Femur (tissue), 1 donor: ENCODE results near the gene USP43.
A peak's percentile ranks its signal among the peaks of the same experiment; 100 is the strongest.

Experiments used
- DNase-seq: peaks from one replicate; pipeline ENCODE4 v3.0.0-alpha.2; 2017

USP43 gene

DNA sequence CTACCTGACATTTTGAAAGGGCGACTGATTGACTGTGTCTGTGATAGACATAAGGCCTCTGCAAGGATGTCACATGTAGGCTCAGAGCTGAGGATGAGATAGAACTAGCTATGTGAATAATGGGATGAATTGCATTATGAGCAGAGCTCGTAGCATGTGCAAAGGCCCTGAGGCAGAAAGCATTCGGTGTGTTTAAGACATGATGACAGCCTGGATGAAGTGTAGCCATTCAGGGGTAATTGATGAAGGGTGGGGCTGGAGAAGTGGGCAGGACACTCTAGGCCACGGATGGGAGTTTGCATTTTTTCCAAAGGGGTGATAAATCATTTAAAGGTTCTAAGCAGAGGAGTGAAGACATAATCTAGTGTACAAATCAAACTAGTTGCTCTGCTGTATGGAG is 62.6 kb downstream of the USP43 start:
- DNase-seq, result no peak

- DNase-seq, result no peak
These were observed 69.5 kb downstream of the USP43 start for GRCh38 chr17:9714801-9715200.

DNA sequence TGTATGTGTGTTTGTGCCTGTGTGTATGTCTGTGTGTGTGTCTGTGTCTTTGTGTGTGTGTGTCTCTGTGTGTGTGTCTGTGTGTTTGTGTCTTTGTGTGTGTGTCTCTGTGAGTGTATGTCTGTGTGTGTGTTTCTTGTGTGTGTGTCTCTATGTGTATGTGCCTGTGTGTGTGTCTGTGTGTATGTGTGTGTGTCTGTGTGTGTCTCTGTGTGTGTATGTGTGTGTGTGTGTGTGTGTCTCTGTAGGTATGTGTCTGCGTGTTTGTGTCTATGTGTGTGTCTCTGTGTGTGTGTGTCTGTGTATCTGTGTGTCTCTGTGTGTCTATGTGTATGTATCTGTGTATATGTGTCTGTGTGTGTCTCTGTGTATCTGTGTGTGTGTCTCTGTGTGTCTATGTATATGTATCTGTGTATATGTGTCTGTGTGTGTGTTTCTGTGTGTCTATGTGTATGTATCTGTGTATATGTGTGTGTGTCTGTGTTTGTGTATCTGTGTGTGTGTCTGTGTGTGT is 70.2 kb downstream of the USP43 start:
- no peak for DNase-seq

DNA sequence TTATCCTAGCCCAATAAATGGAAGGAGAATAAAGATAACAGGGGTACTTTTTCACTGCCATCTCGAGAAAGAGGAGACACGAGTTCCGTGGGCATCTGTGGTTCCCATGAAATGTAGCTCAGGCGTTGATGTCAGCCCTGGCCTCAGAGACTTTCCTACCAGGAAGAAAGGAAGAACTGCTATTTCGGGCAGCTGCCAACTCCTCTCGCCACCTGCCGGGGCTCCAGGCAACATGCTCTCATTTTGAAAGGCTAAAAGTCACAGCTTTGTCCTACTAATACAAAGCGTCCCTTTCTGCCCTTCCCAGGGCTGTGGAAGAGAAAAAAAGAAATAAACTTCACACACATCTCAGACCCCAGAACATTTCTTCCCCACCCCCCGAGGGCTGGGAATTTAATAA is 80.3 kb downstream of the USP43 start:
- no peak for DNase-seq

GRCh38 chr17:9726291-9726690 is 81.0 kb downstream of the USP43 start:
- no peak for DNase-seq

DNA sequence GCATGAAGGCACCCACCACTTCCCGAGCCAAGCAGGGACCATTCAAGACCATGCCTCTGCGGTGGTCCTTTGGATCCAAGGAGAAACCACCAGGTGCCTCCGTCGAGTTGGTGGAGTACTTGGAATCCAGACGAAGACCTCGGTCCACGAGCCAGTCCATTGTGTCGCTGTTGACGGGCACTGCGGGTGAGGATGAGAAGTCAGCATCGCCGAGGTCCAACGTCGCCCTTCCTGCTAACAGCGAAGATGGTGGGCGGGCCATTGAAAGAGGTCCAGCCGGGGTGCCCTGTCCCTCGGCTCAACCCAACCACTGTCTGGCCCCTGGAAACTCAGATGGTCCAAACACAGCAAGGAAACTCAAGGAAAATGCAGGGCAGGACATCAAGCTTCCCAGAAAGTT is 82.7 kb downstream of the USP43 start:
- DNase-seq, result no peak

DNA sequence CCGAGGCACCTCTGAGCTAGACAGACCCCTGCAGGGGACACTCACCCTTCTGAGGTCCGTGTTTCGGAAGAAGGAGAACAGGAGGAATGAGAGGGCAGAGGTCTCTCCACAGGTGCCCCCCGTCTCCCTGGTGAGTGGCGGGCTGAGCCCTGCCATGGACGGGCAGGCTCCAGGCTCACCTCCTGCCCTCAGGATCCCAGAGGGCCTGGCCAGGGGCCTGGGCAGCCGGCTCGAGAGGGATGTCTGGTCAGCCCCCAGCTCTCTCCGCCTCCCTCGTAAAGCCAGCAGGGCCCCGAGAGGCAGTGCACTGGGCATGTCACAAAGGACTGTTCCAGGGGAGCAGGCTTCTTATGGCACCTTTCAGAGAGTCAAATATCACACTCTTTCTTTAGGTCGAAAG is 83.2 kb downstream of the USP43 start:
- no peak for DNase-seq

DNA sequence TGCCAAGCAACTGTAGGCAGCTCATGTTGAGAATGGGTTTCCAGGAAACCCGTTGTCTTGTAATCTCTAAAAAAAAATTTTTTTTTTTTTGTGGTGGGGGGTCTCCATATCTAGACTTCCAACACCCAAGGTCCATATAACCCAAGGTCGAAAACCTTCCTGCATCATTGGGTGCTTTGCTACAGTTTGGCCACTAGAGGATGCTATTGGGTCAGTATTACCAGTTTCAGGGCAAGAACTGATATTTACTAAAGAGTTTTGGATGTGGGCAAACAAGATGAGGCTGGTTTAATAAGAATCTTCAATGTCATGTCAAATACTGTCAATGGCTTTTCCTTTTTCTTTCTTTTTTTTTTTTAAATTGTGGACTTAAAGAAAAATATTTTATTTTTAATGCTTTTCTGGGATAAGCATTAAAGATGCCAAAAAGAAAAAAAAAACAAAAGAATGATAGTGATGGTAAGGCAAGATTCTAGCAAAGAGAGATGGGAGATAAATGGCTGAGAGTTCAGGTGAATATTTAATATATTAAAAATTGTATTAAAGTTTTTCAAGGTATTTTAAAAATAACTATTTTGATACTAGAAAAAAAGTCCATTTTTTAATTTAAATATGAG is 83.8 kb downstream of the USP43 start:
- DNase-seq, result no peak

DNA sequence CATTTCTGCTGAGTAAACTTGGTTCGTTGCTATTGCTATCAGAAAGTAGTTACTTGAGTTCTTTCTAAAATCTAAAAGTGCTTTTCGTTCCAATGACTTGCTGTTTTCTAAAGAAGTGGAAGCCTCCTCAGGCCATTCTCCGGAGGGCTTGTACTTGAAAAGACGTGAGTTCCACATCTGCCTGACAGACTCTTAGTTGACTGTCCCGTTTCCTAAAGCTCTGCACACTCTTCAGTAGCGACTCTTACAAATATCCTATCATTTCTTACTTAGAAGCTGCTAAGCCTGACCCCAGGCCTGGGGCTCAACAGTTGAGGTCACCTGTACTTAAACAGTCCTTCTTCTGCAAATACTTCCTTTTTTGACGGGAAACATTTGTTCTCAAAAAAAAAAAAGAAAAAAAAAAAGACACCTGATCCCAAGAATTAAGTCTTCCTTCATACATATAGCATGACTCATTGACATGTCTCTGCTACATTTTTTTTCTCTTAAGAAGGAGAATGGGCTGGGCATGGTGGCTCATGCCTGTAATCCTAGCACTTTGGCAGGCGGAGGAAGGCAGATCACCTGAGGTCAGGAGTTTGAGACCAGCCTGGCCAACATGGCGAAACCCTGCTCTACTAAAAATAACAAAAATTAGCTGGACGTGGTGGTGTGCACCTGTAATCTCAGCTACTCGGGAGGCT is 84.6 kb downstream of the USP43 start:
- no peak for DNase-seq

- DNase-seq, result no peak
These were observed 105.2 kb downstream of the USP43 start for GRCh38 chr17:9750524-9750923.

DNA sequence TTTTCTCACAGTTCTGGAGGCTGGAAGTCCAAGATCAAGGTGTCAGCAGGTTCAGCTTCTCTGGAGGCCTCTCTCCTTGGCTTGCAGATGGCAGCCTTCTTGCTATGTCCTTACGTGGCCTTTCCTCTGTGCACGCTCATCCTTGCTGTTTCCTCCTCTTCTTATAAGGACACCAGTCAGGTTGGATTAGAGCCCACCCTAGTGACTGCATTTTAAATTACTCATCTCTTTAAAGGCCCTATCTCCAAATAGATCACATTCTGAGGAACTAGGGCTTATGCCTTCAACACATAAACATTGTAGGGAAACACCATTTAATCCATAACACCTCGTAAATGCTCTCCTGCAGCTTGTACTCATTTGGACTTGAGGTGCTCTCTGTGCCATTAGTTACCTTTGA is 109.8 kb downstream of the USP43 start:
- no peak for DNase-seq

DNA sequence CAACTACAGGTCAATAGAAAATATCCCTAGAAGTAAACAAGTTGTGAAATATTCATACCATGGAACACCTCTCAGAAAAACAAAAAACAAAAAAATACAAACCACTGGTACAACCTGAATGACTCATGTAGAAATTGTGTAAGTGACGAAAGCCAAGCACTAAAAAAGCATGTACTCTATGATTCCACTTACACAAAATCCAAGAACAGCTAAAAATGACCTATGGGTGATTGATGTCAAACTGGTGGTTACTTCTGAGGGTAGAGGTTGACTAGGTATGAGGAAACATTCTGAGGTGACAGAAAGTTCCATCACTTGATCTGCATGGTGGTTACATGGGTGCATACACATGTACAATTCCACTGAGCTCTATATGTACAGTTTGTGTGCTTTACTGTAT is 114.9 kb downstream of the USP43 start:
- DNase-seq, result no peak

DNA sequence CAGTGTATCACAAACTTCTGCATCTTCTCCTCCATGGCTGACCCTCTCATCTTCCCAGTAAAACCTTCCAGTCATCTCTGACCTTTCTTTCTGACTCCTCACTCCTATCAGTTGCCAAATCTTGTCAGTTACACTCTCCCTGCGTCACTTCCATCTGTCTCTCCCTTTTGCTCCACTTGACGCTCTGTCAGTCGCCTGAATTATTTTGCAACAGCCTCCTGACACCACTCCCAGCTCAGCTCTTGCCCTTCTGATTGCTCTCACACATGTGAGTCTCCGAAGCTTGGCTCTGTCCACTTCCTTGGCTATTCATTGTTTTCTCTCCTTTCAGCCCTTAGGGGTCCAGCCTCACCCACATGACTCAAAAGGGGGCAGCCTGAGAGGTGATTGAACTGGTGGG is 118.3 kb downstream of the USP43 start:
- DNase-seq, result no peak

DNA sequence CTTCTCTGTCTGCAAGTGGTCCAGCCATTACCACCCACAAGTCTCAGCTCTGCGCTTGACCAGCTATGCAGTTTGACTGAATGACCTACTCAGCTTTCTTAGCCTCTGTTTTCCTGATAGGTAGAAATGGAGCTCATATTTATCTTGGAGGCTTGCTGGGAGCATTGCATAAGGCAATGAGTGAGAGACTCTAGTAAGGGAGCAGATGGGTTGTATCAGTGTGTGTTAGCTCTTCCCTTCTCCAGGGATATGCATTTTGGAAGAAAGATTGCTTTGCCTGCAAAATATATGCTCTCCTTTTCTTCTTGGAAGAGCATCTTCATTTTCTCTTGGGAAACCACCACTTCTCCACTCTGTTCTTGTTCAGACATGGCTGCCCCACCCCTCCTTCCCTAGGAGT is 120.0 kb downstream of the USP43 start:
- DNase-seq, result no peak

DNA sequence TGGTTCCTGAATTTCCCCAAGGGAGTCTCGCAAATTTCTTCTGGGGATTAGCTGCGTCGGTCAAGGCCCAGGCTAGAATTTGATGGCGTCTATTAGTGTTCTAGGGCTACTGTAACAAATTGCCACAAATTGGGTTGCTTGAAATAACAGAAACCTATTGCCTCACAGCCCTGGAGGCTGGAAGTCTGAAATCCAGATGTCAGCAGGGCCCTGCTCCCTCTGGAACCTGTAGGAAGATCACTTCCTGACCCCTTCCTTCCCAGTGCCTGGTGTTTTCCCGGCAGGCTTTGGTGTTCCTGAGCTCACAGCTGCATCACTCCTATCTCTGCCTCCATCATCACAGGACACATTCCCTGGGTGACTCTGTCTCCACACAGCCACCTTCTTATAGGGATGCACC is 121.7 kb downstream of the USP43 start:
- no peak for DNase-seq

GRCh38 chr17:9767432-9767991 is 122.2 kb downstream of the USP43 start:
- peak; percentile 28 for DNase-seq

DNA sequence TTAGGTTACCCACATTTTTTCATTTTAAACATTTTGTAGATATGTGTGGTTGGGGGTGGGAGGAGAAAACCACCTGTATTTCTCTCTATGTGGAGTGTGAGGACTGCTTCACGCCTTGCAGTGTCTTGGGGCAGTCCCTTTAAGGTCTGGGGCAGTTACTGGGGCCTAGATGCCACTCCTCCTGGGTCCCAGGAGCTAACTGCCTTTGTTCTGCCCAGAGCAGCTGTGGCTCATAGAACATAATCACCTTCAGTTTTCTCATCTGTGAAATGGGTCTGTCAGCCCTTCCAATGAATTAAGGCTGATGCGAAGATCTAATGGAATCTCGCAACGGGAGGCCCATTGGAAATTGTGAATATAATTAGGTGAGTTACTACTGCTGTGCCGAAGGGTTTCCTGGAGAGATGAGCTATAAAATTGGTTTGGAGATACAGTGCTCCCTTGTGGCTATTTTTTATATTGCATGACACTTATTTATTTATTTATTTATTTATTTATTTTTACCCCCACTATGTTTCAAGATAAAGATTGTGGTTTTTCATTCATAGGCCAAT is 123.1 kb downstream of the USP43 start:
- DNase-seq, result no peak

GRCh38 chr17:9769036-9769695 is 123.8 kb downstream of the USP43 start:
- DNase-seq, result no peak

DNA sequence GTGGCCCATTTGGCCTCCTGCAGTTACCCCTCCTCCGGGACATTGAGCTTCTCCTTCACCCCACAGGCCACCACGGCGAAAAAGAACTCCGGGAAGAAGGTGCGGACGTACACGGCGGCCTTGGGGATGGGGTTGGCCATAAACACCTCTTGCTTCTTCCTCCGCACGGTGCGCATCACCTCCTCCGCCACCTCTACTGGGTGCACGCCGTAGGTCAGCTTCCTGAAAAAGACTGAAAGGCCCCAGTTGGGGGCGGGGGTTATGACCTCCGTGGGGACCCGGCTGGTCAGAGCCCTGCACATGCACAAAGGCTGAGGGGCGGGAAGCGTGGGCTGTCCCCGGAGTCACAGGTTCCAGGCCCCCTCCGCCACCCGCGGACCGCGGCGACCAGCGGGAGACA is 126.1 kb downstream of the USP43 start:
- DNase-seq, result no peak

DNA sequence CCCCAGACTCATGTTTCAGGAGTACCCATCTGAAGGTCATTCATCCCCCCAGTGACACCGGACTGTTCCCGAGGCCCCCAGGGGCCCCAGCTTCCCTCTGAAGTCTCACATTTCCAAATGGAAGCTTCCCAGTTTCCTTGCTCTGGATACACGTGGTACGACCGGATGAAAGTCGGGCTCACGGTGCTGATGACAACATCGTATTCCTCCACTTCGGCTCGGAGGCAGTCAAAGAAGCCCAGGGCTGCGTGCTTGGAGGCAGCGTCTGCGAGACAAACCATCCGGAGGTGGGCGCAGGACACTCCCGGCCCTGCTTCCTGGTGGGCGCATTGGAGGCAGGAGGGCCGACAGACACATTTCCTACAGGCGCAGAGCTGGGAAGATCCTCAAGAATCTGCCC is 127.3 kb downstream of the USP43 start:
- DNase-seq, result no peak

GRCh38 chr17:9776911-9777310 is 131.6 kb downstream of the USP43 start:
- DNase-seq, result no peak
